HL-60 (cell line): ENCODE results near the gene MIOX.

Experiments used
- POLR2AphosphoS5 ChIP-seq: IDR thresholded peaks from 2 replicates; pipeline ENCODE4 v1.6.1; 2012; ENCODE audit warnings: low read depth
- TF ChIP-seq, protein P1 (sequence below): IDR thresholded peaks from one replicate; pipeline ENCODE4 v1.5.1; 2011; ENCODE audit warnings: low read length, control low read depth, inconsistent platforms; ENCODE audit not compliant: insufficient read depth
- TF ChIP-seq, protein P2 (sequence below): IDR thresholded peaks from 2 replicates; pipeline ENCODE4 v1.6.1; 2012; ENCODE audit warnings: low read depth; ENCODE audit not compliant: insufficient replicate concordance

DNA sequence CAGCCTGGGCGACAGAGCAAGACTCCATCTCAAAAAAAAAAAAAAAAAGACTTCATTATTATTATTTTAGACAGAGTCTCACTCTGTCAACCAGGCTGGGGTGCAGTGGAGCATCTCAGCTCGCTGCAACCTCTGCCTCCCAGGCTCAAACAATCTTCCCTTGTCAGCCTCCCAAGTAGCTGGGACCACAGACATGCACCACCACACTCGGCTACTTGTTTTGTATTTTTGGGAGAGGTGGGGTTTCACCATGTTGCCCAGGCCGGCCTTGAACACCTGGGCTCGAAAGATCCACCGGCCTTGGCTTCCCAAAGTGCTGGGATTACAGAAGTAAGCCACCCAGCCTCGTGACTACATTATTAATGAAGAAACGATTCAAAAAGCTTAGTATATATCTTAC is 48.5 kb downstream of the MIOX start:
- TF ChIP-seq, protein P1, sequence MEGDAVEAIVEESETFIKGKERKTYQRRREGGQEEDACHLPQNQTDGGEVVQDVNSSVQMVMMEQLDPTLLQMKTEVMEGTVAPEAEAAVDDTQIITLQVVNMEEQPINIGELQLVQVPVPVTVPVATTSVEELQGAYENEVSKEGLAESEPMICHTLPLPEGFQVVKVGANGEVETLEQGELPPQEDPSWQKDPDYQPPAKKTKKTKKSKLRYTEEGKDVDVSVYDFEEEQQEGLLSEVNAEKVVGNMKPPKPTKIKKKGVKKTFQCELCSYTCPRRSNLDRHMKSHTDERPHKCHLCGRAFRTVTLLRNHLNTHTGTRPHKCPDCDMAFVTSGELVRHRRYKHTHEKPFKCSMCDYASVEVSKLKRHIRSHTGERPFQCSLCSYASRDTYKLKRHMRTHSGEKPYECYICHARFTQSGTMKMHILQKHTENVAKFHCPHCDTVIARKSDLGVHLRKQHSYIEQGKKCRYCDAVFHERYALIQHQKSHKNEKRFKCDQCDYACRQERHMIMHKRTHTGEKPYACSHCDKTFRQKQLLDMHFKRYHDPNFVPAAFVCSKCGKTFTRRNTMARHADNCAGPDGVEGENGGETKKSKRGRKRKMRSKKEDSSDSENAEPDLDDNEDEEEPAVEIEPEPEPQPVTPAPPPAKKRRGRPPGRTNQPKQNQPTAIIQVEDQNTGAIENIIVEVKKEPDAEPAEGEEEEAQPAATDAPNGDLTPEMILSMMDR: no peak
- TF ChIP-seq, protein P2, sequence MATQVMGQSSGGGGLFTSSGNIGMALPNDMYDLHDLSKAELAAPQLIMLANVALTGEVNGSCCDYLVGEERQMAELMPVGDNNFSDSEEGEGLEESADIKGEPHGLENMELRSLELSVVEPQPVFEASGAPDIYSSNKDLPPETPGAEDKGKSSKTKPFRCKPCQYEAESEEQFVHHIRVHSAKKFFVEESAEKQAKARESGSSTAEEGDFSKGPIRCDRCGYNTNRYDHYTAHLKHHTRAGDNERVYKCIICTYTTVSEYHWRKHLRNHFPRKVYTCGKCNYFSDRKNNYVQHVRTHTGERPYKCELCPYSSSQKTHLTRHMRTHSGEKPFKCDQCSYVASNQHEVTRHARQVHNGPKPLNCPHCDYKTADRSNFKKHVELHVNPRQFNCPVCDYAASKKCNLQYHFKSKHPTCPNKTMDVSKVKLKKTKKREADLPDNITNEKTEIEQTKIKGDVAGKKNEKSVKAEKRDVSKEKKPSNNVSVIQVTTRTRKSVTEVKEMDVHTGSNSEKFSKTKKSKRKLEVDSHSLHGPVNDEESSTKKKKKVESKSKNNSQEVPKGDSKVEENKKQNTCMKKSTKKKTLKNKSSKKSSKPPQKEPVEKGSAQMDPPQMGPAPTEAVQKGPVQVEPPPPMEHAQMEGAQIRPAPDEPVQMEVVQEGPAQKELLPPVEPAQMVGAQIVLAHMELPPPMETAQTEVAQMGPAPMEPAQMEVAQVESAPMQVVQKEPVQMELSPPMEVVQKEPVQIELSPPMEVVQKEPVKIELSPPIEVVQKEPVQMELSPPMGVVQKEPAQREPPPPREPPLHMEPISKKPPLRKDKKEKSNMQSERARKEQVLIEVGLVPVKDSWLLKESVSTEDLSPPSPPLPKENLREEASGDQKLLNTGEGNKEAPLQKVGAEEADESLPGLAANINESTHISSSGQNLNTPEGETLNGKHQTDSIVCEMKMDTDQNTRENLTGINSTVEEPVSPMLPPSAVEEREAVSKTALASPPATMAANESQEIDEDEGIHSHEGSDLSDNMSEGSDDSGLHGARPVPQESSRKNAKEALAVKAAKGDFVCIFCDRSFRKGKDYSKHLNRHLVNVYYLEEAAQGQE: no peak
- no peak for TF ChIP-seq POLR2AphosphoS5
